GM06990 (cell line): ENCODE results near the gene WDR7.

Experiments used
- DNase-seq: peaks from one replicate; pipeline ENCODE4 v3.0.0-alpha.2; 2011; ENCODE audit not compliant: insufficient read length; ENCODE audit errors: extremely low read depth
- H3K27me3 ChIP-seq: replicated peaks from 2 replicates; pipeline ENCODE4 v1.6.0; 2011; ENCODE audit warnings: low read length; ENCODE audit not compliant: control insufficient read depth, insufficient read depth
- H3K36me3 ChIP-seq: 2 replicates; pipeline ENCODE4 v1.5.1; 2011; ENCODE audit warnings: low read length; ENCODE audit not compliant: control insufficient read depth, insufficient read depth
- H3K4me3 ChIP-seq: replicated peaks from 2 replicates; pipeline ENCODE4 v1.5.1; 2011; ENCODE audit warnings: low read depth, mild to moderate bottlenecking, control low read depth, low read length
- CTCF ChIP-seq: IDR thresholded peaks from 2 replicates; pipeline ENCODE4 v1.5.1; 2011; ENCODE audit warnings: low read length, control low read depth, mild to moderate bottlenecking, inconsistent platforms; ENCODE audit not compliant: insufficient read depth, poor library complexity, severe bottlenecking

Gene WDR7

GRCh38 chr18:57078614-57079013, 427.5 kb downstream of the WDR7 start:
- no peaks in the 10 kb centered on the region for H3K27me3 ChIP-seq
- H3K36me3 ChIP-seq = no peaks in the 10 kb centered on the region
- no peak for DNase-seq
- no peak for TF ChIP-seq CTCF
- H3K4me3 ChIP-seq = no peak overlapping the region

- DNase-seq = no peak
- no peaks in the 10 kb centered on the region for H3K27me3 ChIP-seq
- no peaks in the 10 kb centered on the region for H3K36me3 ChIP-seq
- no peak for TF ChIP-seq CTCF
- no peak overlapping the region for H3K4me3 ChIP-seq
Measured at GRCh38 chr18:57080479-57080878, 429.3 kb downstream of the WDR7 start.

GRCh38 chr18:57081899-57082298, 430.7 kb downstream of the WDR7 start:
- H3K4me3 ChIP-seq = no peak overlapping the region
- no peak for TF ChIP-seq CTCF
- DNase-seq = no peak
- no peaks in the 10 kb centered on the region for H3K36me3 ChIP-seq
- no peaks in the 10 kb centered on the region for H3K27me3 ChIP-seq

- H3K4me3 ChIP-seq = no peak overlapping the region
- TF ChIP-seq CTCF = no peak
- no peak for DNase-seq
- no peaks in the 10 kb centered on the region for H3K27me3 ChIP-seq
- H3K36me3 ChIP-seq = no peaks in the 10 kb centered on the region
Measured at GRCh38 chr18:57083485-57083884, 432.3 kb downstream of the WDR7 start.

- peak; percentile 67 for DNase-seq
- Histone ChIP-seq H3K27me3 (no peaks in the 10 kb centered on the region), H3K4me3 (peak overlapping the region; percentile 48), H3K36me3 (no peaks in the 10 kb centered on the region)
- TF ChIP-seq CTCF = no peak
Measured at GRCh38 chr18:57084331-57085271, 433.4 kb downstream of the WDR7 start.

GRCh38 chr18:57085371-57085770, 434.2 kb downstream of the WDR7 start:
- no peak for TF ChIP-seq CTCF
- no peaks in the 10 kb centered on the region for H3K36me3 ChIP-seq
- no peak for DNase-seq
- no peaks in the 10 kb centered on the region for H3K27me3 ChIP-seq
- no peak overlapping the region; the same call in 1 of the 2 replicates for H3K4me3 ChIP-seq
